OCI-LY7 (cell line): Measurements from ENCODE around the gene DOC2A.

Experiments used
- EZH2phosphoT487 ChIP-seq: fragments of 200-600 bp; sonication (generic); IDR thresholded peaks from 2 replicates; pipeline ENCODE4 v1.6.1; 2018; ENCODE audit warnings: low read depth, borderline replicate concordance, mild to moderate bottlenecking, mixed run types, antibody characterized with exemption, low read length, moderate library complexity, mixed read lengths
- TF ChIP-seq, protein P1 (sequence below): fragments of 200-600 bp; sonication (generic); conservative IDR thresholded peaks from 2 replicates; pipeline ENCODE4 v1.5.1; 2014; ENCODE audit warnings: mild to moderate bottlenecking, antibody characterized with exemption, low read length, moderate library complexity, mixed read lengths

DNA sequence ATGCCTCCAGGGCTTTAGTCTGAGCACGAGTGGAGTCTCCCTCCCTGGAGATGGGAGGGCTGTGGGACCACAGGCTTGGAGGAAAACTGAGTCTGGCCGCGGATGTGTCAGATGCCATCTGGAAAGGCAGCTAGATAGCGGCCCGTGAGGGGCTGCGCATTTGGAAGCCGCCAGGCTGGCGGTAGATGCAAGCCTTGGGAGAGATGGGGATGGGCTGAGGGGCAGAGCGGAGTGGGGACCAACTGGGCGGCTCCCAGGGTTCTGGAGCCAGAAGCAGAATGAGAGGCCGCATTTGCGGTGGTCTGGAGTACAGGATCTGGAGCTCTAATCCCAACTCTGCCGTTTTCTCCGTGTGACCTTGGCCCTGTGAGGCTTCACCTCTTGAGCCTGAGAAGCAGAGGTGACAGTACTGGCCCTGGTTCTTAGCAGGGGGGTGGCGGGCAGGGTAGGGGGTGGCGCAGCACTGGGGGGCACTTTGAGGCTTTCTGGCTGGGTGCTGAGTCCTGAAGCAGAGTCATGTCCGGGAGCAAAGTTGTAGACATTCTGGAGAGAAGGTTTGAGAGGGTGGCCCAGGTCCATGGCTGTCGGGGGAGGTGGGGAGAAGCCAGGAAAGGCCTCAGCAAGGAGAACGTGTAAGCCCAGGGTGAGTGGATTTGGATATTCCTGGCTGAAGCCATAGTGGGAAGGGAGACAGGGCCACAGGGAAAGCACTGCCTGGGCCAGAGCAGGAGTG is 8.0 kb downstream of the DOC2A start:
- TF ChIP-seq, protein P1, sequence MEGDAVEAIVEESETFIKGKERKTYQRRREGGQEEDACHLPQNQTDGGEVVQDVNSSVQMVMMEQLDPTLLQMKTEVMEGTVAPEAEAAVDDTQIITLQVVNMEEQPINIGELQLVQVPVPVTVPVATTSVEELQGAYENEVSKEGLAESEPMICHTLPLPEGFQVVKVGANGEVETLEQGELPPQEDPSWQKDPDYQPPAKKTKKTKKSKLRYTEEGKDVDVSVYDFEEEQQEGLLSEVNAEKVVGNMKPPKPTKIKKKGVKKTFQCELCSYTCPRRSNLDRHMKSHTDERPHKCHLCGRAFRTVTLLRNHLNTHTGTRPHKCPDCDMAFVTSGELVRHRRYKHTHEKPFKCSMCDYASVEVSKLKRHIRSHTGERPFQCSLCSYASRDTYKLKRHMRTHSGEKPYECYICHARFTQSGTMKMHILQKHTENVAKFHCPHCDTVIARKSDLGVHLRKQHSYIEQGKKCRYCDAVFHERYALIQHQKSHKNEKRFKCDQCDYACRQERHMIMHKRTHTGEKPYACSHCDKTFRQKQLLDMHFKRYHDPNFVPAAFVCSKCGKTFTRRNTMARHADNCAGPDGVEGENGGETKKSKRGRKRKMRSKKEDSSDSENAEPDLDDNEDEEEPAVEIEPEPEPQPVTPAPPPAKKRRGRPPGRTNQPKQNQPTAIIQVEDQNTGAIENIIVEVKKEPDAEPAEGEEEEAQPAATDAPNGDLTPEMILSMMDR: no peak
- TF ChIP-seq EZH2phosphoT487: no peak
